Caco-2 (cell line): ENCODE results near the gene SHB. TPM values are rescaled to one million over a fixed set of nuclear protein-coding genes. Genes with fewer than 3 reads are reported as not detected.

Experiments used
- BruUV-seq: library from RNA; stranded (reverse); fragments of 400-500 nt; replicated peaks from 2 replicates; lab custom pipeline; 2021; lab: Mats Ljungman, UMichigan
- CTCF ChIA-PET: fragments of 300-600 bp; sonication (Branson Sonifier 250); formaldehyde crosslinking; loops from one replicate; lab custom pipeline; 2022; ENCODE audit warnings: antibody characterized with exemption; lab: Charles Lee
- POLR2A ChIA-PET: fragments of 300-600 bp; sonication (Branson Sonifier 250); formaldehyde crosslinking; loops from one replicate; lab custom pipeline; 2022; ENCODE audit warnings: antibody characterized with exemption; lab: Charles Lee
- DNase-seq, 2 experiments: peaks; one replicate each; pipeline versions ENCODE4 v3.0.0 to v3.0.0-alpha.2; 2020 to 2022
- H3K27me3 ChIP-seq: replicated peaks from 2 replicates; pipeline ENCODE4 v1.6.0; 2011; ENCODE audit warnings: low read length; ENCODE audit not compliant: control insufficient read depth, insufficient read depth
- H3K36me3 ChIP-seq: 2 replicates; pipeline ENCODE4 v1.5.1; 2011; ENCODE audit warnings: low read length; ENCODE audit not compliant: control insufficient read depth, insufficient read depth
- H3K4me1 ChIP-seq: fragments of 250-450 bp; sonication (Bioruptor Pico); 2 replicates; pipeline ENCODE4 v1.5.1; 2020; ENCODE audit warnings: mild to moderate bottlenecking
- H3K4me3 ChIP-seq: 2 replicates; pipeline ENCODE4 v1.5.1; 2011; ENCODE audit warnings: low read depth, mild to moderate bottlenecking, control low read depth, low read length
- H3K9me3 ChIP-seq: fragments of 250-450 bp; sonication (Bioruptor Pico); 2 replicates; pipeline ENCODE4 v1.5.1; 2020; ENCODE audit warnings: mild to moderate bottlenecking, moderate library complexity
- H3K27ac Mint-ChIP-seq: one replicate; pipeline ENCODE4 v1.8.0; 2022; ENCODE audit warnings: mixed read lengths; ENCODE audit not compliant: unreplicated experiment
- H3K27me3 Mint-ChIP-seq: one replicate; pipeline ENCODE4 v1.8.0; 2022; ENCODE audit warnings: mixed read lengths; ENCODE audit not compliant: insufficient read depth, unreplicated experiment
- H3K36me3 Mint-ChIP-seq: one replicate; pipeline ENCODE4 v1.8.0; 2022; ENCODE audit warnings: mild to moderate bottlenecking, mixed read lengths; ENCODE audit not compliant: insufficient read depth, unreplicated experiment
- H3K4me1 Mint-ChIP-seq: one replicate; pipeline ENCODE4 v1.8.0; 2022; ENCODE audit warnings: low read depth, mixed read lengths; ENCODE audit not compliant: unreplicated experiment
- H3K4me3 Mint-ChIP-seq: one replicate; pipeline ENCODE4 v1.8.0; 2022; ENCODE audit warnings: mild to moderate bottlenecking, moderate library complexity, mixed read lengths; ENCODE audit not compliant: unreplicated experiment
- H3K9me3 Mint-ChIP-seq: one replicate; pipeline ENCODE4 v1.8.0; 2022; ENCODE audit warnings: mixed read lengths; ENCODE audit not compliant: unreplicated experiment
- intact Hi-C: fragments of 100-400 bp; cut with micrococcal nuclease; formaldehyde crosslinking; loops from one replicate; pipeline ENCODE4 v1.10.0; 2022; ENCODE audit not compliant: unreplicated experiment
- total RNA-seq: library from RNA; stranded (reverse); gene quantifications from 2 replicates; pipeline ENCODE4 v1.2.3, GENCODE V29; 2022
- TF ChIP-seq, protein P1 (sequence below), 2 experiments: fragments of 200-600 bp in 1 of 2; IDR thresholded peaks; 1 replicate in 1 of 2; 2 replicates in 1 of 2; pipeline versions ENCODE4 v1.5.1 to v1.8.0; 2011 to 2022; ENCODE audit warnings: antibody characterized with exemption in 1 of 2, control low read depth in 1 of 2, inconsistent platforms in 1 of 2, low read depth in 1 of 2, low read length in 1 of 2, mild to moderate bottlenecking in 1 of 2, moderate library complexity in 1 of 2; ENCODE audit not compliant: insufficient read depth in 1 of 2, severe bottlenecking in 1 of 2, unreplicated experiment in 1 of 2

SHB gene
- total RNA-seq, 1 experiment from 2014 or later = 18.3 TPM

GRCh38 chr9:38067859-38068681 is 957 bp downstream of the SHB start:
- Histone ChIP-seq H3K27me3 (no peaks in the 10 kb centered on the region), H3K4me1 (peaks cover 37% of the 10 kb centered on the region), H3K36me3 (no peaks in the 10 kb centered on the region), H3K4me3 (peak overlapping the region; percentile 92), H3K9me3 (no peaks in the 10 kb centered on the region)
- Mint-ChIP-seq H3K27ac (peak overlapping the region; percentile 83), H3K9me3 (no peaks in the 10 kb centered on the region), H3K27me3 (no peaks in the 10 kb centered on the region), H3K4me1 (peaks cover 33% of the 10 kb centered on the region), H3K36me3 (peaks cover 45% of the 10 kb centered on the region), H3K4me3 (peak overlapping the region; percentile 95)
- TF ChIP-seq, protein P1, sequence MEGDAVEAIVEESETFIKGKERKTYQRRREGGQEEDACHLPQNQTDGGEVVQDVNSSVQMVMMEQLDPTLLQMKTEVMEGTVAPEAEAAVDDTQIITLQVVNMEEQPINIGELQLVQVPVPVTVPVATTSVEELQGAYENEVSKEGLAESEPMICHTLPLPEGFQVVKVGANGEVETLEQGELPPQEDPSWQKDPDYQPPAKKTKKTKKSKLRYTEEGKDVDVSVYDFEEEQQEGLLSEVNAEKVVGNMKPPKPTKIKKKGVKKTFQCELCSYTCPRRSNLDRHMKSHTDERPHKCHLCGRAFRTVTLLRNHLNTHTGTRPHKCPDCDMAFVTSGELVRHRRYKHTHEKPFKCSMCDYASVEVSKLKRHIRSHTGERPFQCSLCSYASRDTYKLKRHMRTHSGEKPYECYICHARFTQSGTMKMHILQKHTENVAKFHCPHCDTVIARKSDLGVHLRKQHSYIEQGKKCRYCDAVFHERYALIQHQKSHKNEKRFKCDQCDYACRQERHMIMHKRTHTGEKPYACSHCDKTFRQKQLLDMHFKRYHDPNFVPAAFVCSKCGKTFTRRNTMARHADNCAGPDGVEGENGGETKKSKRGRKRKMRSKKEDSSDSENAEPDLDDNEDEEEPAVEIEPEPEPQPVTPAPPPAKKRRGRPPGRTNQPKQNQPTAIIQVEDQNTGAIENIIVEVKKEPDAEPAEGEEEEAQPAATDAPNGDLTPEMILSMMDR (IDR thresholded peaks at IDR 0.05; ENCODE audit: insufficient read depth in 1 of 2, low read depth in 1 of 2, low read length in 1 of 2, severe bottlenecking in 1 of 2, unreplicated experiment in 1 of 2) = no peak
- BruUV-seq = no TSS peak
- CTCF ChIA-PET = interaction anchor here (0.8 to 1.3 kb wide), 2 partner anchors 44 to 155 kb away, joined by 3 to 5 read pairs; no protein-coding TSS in a partner anchor
- intact Hi-C loops = loop anchor here (1.0 to 2.0 kb wide), 2 partner anchors 21 to 163 kb away; partner anchors contain the start of gene SLC25A51
- DNase-seq = peak in 1 of 2 experiments; percentile 20
- POLR2A ChIA-PET = interaction anchor here (0.6 to 0.9 kb wide), 3 partner anchors 21 to 143 kb away, joined by 3 to 4 read pairs (median 4); no protein-coding TSS in a partner anchor

DNA sequence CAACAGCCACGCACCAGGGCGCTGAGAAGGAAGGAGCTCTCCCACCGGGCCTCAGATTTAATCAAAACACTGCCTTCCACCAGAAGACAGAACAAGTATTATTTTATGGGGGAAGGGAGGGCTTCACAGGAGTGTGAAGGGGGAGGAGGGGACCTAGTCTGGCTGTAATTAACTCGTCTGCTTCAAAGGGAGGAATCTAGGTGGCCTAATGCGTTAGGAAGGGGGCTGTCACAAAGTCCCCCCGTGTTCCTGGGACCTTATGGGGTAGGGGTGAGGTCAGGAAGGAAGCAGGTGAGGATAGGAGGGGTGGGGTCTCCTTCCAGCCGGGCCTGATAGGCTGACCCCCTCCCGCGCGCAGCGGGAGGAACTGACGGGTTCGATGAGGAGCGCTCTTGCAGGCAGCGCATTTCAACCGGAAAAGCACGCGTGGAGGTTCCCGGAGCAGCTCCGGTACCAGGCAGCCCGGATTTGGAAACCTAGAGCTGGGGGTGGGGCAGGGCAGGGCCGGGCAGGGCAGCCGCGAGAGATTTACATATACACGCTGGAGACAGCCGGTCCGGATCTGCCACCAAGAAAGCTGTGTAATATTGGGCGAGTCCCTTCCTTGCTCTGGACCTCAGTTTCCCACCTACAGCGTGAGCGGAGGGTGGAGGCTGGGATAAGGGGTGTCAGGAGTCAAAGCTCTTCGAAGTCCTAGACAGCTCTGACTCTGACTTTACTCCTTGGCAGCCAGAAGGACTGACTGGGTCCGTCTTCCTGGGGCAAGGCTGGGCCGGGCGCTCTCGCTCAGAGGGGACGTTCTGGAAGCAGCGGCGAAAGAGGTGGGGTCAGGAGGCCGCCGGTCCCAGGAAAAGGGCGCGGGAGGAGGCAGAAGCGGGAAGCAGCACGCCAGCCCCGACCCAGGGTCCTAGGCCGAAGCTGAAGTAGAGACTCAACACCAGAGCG is 1.8 kb downstream of the SHB start:
- peak in 1 of 2 experiments; percentile 33 for DNase-seq
- H3K4me1 ChIP-seq = peaks cover 40% of the 10 kb centered on the region
- H3K27me3 ChIP-seq = no peaks in the 10 kb centered on the region
- Mint-ChIP-seq H3K4me1 (peaks cover 34% of the 10 kb centered on the region), H3K27me3 (no peaks in the 10 kb centered on the region), H3K27ac (peak overlapping the region; percentile 83), H3K9me3 (no peaks in the 10 kb centered on the region), H3K36me3 (peaks cover 45% of the 10 kb centered on the region), H3K4me3 (peak overlapping the region; percentile 95)
- POLR2A ChIA-PET = interaction anchor here (0.6 kb wide), 1 partner anchor 53 kb away, joined by 5 read pairs; no protein-coding TSS in a partner anchor
- H3K36me3 ChIP-seq = no peaks in the 10 kb centered on the region
- TF ChIP-seq, protein P1 (IDR thresholded peaks at IDR 0.05; ENCODE audit: insufficient read depth in 1 of 2, low read depth in 1 of 2, low read length in 1 of 2, severe bottlenecking in 1 of 2, unreplicated experiment in 1 of 2) = no peak
- CTCF ChIA-PET = interaction anchor here (0.6 to 0.8 kb wide), 2 partner anchors 43 to 649 kb away, joined by 3 read pairs; no protein-coding TSS in a partner anchor
- BruUV-seq = no TSS peak
- intact Hi-C loops = loop anchor here (1.0 kb wide), 2 partner anchors 20 to 154 kb away; no protein-coding TSS in a partner anchor
- no peaks in the 10 kb centered on the region for H3K9me3 ChIP-seq
- peak overlapping the region; percentile 92 for H3K4me3 ChIP-seq
